Left ventricle myocardium inferior (tissue), 1 donor: ENCODE measurements around the gene P4HTM. TPM values are rescaled to one million over a fixed set of nuclear protein-coding genes. Genes with fewer than 3 reads are reported as not detected.
A peak's percentile ranks its signal among the peaks of the same experiment; 100 is the strongest.

ENCODE experiments used
- DNase-seq: peaks from one replicate; pipeline ENCODE4 v3.0.0-alpha.2; 2020
- H3K27ac ChIP-seq: fragments of 200-600 bp; replicated peaks from 2 replicates; pipeline ENCODE4 v1.8.0; 2021
- H3K27me3 ChIP-seq: fragments of 200-600 bp; 2 replicates; pipeline ENCODE4 v1.8.0; 2021; ENCODE audit warnings: low read depth
- H3K36me3 ChIP-seq: fragments of 200-600 bp; 2 replicates; pipeline ENCODE4 v1.8.0; 2021
- H3K4me1 ChIP-seq: fragments of 200-600 bp; 2 replicates; pipeline ENCODE4 v1.8.0; 2021
- H3K4me3 ChIP-seq: fragments of 200-600 bp; 2 replicates; pipeline ENCODE4 v1.8.0; 2021; ENCODE audit warnings: mild to moderate bottlenecking, moderate library complexity
- H3K9me3 ChIP-seq: fragments of 200-600 bp; replicated peaks from 2 replicates; pipeline ENCODE4 v1.8.0; 2021
- intact Hi-C: fragments of 100-400 bp; cut with micrococcal nuclease; formaldehyde crosslinking; loops from one replicate; pipeline ENCODE4 v1.11.0; 2022
- total RNA-seq: library from RNA; stranded (reverse); fragmentation: NEBNext Ultra II Directional; extraction: Animal tissue kit (Norgen Biotek cat#: 25700); gene quantifications from one replicate; pipeline ENCODE4 v1.2.1, GENCODE V29; 2021
- TF ChIP-seq, protein P1 (sequence below): fragments of 200-600 bp; IDR thresholded peaks from 2 replicates; pipeline ENCODE4 v1.8.0; 2021; ENCODE audit warnings: antibody characterized with exemption, mild to moderate bottlenecking, borderline replicate concordance
- donor health status: DM: no; HTN: yes; CAD: no; lungs with severe emphysema.

P4HTM gene
- total RNA-seq, 1 donor from 2014 or later: 28.9 TPM

DNA sequence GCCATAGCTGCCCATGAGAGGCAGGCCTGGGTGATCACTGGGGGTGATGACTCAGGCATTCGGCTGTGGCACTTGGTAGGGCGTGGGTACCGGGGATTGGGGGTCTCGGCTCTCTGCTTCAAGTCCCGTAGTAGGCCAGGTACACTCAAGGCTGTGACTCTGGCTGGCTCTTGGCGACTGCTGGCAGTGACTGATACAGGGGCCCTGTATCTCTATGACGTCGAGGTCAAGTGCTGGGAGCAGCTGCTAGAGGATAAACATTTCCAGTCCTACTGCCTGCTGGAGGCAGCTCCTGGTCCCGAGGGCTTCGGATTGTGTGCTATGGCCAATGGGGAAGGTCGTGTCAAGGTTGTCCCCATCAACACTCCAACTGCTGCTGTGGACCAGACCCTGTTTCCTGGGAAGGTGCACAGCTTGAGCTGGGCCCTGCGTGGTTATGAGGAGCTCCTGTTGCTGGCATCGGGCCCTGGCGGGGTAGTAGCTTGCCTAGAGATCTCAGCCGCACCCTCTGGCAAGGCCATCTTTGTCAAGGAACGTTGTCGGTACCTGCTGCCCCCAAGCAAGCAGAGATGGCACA is 22.5 kb downstream of the P4HTM start:
- Histone ChIP-seq H3K27ac (peak overlapping the region; percentile 70), H3K27me3 (no peaks in the 10 kb centered on the region), H3K4me1 (peaks cover 48% of the 10 kb centered on the region), H3K4me3 (no peak overlapping the region), H3K36me3 (peaks cover 48% of the 10 kb centered on the region), H3K9me3 (no peaks in the 10 kb centered on the region)
- intact Hi-C loops: no loop called here
- DNase-seq: no peak
- TF ChIP-seq, protein P1, sequence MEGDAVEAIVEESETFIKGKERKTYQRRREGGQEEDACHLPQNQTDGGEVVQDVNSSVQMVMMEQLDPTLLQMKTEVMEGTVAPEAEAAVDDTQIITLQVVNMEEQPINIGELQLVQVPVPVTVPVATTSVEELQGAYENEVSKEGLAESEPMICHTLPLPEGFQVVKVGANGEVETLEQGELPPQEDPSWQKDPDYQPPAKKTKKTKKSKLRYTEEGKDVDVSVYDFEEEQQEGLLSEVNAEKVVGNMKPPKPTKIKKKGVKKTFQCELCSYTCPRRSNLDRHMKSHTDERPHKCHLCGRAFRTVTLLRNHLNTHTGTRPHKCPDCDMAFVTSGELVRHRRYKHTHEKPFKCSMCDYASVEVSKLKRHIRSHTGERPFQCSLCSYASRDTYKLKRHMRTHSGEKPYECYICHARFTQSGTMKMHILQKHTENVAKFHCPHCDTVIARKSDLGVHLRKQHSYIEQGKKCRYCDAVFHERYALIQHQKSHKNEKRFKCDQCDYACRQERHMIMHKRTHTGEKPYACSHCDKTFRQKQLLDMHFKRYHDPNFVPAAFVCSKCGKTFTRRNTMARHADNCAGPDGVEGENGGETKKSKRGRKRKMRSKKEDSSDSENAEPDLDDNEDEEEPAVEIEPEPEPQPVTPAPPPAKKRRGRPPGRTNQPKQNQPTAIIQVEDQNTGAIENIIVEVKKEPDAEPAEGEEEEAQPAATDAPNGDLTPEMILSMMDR: no peak

DNA sequence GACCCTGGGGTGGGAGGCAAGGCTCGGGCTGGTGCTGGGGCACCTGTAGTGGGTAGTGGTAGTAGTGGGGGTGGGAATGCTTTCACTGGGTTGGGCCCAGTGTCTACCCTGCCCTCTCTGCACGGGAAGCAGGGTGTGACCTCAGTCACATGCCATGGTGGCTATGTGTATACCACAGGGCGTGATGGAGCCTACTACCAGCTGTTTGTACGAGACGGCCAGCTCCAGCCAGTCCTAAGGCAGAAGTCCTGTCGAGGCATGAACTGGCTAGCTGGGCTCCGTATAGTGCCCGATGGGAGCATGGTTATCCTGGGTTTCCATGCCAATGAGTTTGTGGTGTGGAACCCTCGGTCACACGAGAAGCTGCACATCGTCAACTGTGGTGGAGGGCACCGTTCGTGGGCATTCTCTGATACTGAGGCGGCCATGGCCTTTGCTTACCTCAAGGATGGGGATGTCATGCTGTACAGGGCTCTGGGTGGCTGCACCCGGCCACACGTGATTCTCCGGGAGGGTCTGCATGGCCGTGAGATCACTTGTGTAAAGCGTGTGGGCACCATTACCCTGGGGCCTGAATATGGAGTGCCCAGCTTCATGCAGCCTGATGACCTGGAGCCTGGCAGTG is 23.2 kb downstream of the P4HTM start:
- intact Hi-C loops: no loop called here
- H3K4me3 ChIP-seq: no peak overlapping the region
- peaks cover 48% of the 10 kb centered on the region for H3K36me3 ChIP-seq
- H3K9me3 ChIP-seq: no peaks in the 10 kb centered on the region
- TF ChIP-seq, protein P1: no peak
- H3K27ac ChIP-seq: peak overlapping the region; percentile 70
- H3K27me3 ChIP-seq: no peaks in the 10 kb centered on the region
- no peak for DNase-seq
- H3K4me1 ChIP-seq: peaks cover 48% of the 10 kb centered on the region

DNA sequence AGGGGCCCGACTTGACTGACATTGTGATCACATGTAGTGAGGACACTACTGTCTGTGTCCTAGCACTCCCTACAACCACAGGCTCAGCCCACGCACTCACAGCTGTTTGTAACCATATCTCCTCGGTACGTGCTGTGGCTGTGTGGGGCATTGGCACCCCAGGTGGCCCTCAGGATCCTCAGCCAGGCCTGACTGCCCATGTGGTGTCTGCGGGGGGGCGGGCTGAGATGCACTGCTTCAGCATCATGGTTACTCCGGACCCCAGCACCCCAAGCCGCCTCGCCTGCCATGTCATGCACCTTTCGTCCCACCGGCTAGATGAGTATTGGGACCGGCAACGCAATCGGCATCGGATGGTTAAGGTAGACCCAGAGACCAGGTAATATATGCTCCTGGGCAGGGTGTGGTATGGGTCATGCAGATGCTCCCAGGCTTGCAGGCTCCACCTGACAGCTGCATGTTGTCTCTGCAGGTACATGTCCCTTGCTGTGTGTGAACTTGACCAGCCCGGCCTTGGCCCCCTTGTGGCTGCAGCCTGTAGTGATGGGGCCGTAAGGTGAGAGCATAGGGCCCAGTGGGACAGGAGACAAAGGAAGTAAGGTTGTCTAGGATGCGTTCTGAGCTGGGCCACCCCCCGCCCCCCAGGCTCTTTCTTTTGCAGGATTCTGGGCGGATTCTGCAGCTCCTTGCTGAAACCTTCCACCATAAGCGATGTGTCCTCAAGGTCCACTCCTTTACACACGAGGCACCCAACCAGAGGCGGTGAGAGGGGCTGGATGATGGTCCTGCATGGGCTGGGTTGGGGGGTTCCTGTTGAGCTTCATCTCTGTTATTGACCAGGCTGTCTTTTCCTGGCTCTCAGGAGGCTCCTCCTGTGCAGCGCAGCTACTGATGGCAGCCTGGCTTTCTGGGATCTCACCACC is 24.0 kb downstream of the P4HTM start:
- intact Hi-C loops: no loop called here
- TF ChIP-seq, protein P1: peak; percentile 48
- peaks cover 48% of the 10 kb centered on the region for H3K36me3 ChIP-seq

DNA sequence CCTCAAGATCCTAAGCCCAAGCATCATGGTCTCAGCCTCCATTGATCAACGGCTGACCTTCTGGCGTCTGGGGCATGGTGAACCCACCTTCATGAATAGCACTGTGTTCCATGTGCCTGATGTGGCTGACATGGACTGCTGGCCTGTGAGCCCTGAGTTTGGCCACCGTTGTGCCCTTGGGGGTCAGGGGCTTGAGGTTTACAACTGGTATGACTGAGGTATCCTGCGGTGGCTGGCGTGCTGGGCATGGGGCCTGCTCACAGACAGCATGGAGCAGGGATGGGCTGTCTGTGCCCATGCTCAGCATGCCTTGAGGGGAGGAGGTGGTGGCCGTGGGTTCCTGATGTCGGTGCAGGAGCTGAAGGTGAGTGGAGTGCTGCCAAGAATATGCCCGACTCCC is 25.0 kb downstream of the P4HTM start:
- Histone ChIP-seq H3K27ac (no peak overlapping the region), H3K4me1 (peaks cover 60% of the 10 kb centered on the region), H3K9me3 (no peaks in the 10 kb centered on the region), H3K36me3 (peaks cover 48% of the 10 kb centered on the region), H3K27me3 (no peaks in the 10 kb centered on the region), H3K4me3 (no peak overlapping the region)
- TF ChIP-seq, protein P1: no peak
- DNase-seq: no peak
- intact Hi-C loops: no loop called here

More for the DNA sequence above, 24.0 kb downstream of the P4HTM start:
- peaks cover 50% of the 10 kb centered on the region for H3K4me1 ChIP-seq
- no peaks in the 10 kb centered on the region for H3K9me3 ChIP-seq
- no peaks in the 10 kb centered on the region for H3K27me3 ChIP-seq
- H3K27ac ChIP-seq: peak overlapping the region; percentile 70
- no peak overlapping the region for H3K4me3 ChIP-seq
- no peak for DNase-seq

DNA sequence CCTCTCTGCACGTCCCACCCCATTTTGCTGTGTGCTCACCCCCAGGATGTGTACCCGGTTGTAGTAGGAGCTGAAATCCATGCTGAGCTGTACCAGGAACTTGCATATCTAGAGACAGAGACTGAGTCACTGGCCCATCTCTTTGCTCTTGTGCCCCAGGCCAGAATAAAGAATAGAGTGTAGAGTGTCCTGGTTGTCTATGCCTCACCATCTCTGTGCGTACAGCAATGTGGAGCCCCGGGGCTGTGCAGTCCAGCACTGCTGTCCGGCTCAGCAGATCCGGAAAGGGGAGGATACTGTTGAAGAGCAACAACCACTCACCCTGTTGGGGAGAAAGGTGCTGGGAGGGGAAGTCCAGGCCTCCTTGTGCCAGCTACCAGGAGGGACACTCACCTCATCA is 25.7 kb downstream of the P4HTM start:
- Histone ChIP-seq H3K27ac (no peak overlapping the region), H3K4me3 (no peak overlapping the region), H3K36me3 (peaks cover 48% of the 10 kb centered on the region), H3K27me3 (no peaks in the 10 kb centered on the region), H3K9me3 (no peaks in the 10 kb centered on the region), H3K4me1 (peaks cover 67% of the 10 kb centered on the region)
- no peak for DNase-seq
- TF ChIP-seq, protein P1: no peak
- intact Hi-C loops: no loop called here
